ENCODE measurements around the gene ACACA. TPM values are rescaled to one million over a fixed set of nuclear protein-coding genes. Genes with fewer than 3 reads are reported as not detected.
A peak's percentile ranks its signal among the peaks of the same experiment; 100 is the strongest.

ACACA gene
- polyA plus RNA-seq, 3 donors from 2014 or later: 3.3 to 7.0 (median 3.9) TPM

- H3K36me3 Mint-ChIP-seq: peaks cover 22 to 34% (median 28%) of the 10 kb centered on the region in 3 donors
- no peaks in the 10 kb centered on the region for H3K9me3 Mint-ChIP-seq
- DNase-seq: no peak
- H3K4me3 Mint-ChIP-seq: no peak overlapping the region
- no peaks in the 10 kb centered on the region for H3K4me1 Mint-ChIP-seq
- no peak overlapping the region for H3K27ac Mint-ChIP-seq
- H3K27me3 Mint-ChIP-seq (ENCODE audit: low read depth in 3 of 3): no peaks in the 10 kb centered on the region
These were observed 285.0 kb downstream of the ACACA start for GRCh38 chr17:37121616-37122015.

GRCh38 chr17:37118366-37119137 is 288.1 kb downstream of the ACACA start:
- Mint-ChIP-seq H3K27me3 (ENCODE audit: low read depth in 3 of 3) (peaks cover 0 to 3% (median 0%) of the 10 kb centered on the region in 3 donors), H3K36me3 (peaks cover 7 to 27% (median 19%) of the 10 kb centered on the region in 3 donors), H3K4me3 (no peak overlapping the region), H3K9me3 (no peaks in the 10 kb centered on the region), H3K27ac (peak overlapping the region in 1 of 6 donors; percentile 16), H3K4me1 (no peaks in the 10 kb centered on the region)
- no peak for DNase-seq

- Mint-ChIP-seq H3K27ac (no peak overlapping the region), H3K9me3 (no peaks in the 10 kb centered on the region), H3K4me3 (no peak overlapping the region), H3K4me1 (no peaks in the 10 kb centered on the region), H3K27me3 (ENCODE audit: low read depth in 3 of 3) (peaks cover 0 to 3% (median 0%) of the 10 kb centered on the region in 3 donors), H3K36me3 (peaks cover 12 to 28% (median 19%) of the 10 kb centered on the region in 3 donors)
- DNase-seq: no peak
These were observed 289.1 kb downstream of the ACACA start for GRCh38 chr17:37117373-37118142.

GRCh38 chr17:37116671-37117185 is 289.9 kb downstream of the ACACA start:
- Mint-ChIP-seq H3K4me3 (no peak overlapping the region), H3K9me3 (no peaks in the 10 kb centered on the region), H3K27ac (no peak overlapping the region), H3K27me3 (ENCODE audit: low read depth in 3 of 3) (peaks cover 0 to 3% (median 0%) of the 10 kb centered on the region in 3 donors), H3K4me1 (no peaks in the 10 kb centered on the region), H3K36me3 (peaks cover 15 to 36% (median 28%) of the 10 kb centered on the region in 3 donors)
- no peak for DNase-seq

GRCh38 chr17:37111329-37111728 is 295.3 kb downstream of the ACACA start:
- peaks cover 15 to 54% (median 46%) of the 10 kb centered on the region in 3 donors for H3K36me3 Mint-ChIP-seq
- no peaks in the 10 kb centered on the region for H3K9me3 Mint-ChIP-seq
- H3K27me3 Mint-ChIP-seq (ENCODE audit: low read depth in 3 of 3): peaks cover 0 to 3% (median 0%) of the 10 kb centered on the region in 3 donors

GRCh38 chr17:37110746-37111145 is 295.9 kb downstream of the ACACA start:
- no peak for DNase-seq
- Mint-ChIP-seq H3K36me3 (peaks cover 15 to 54% (median 46%) of the 10 kb centered on the region in 3 donors), H3K4me3 (no peak overlapping the region), H3K27me3 (ENCODE audit: low read depth in 3 of 3) (peaks cover 0 to 3% (median 0%) of the 10 kb centered on the region in 3 donors), H3K27ac (peak overlapping the region in 1 of 6 donors; percentile 23), H3K9me3 (no peaks in the 10 kb centered on the region), H3K4me1 (no peaks in the 10 kb centered on the region)

More at GRCh38 chr17:37111329-37111728, 295.3 kb downstream of the ACACA start:
- H3K27ac Mint-ChIP-seq: peak overlapping the region in 2 of 6 donors; percentile 11 to 26
- no peak overlapping the region for H3K4me3 Mint-ChIP-seq
- no peaks in the 10 kb centered on the region for H3K4me1 Mint-ChIP-seq
- no peak for DNase-seq

GRCh38 chr17:37109731-37110710 is 296.6 kb downstream of the ACACA start:
- Mint-ChIP-seq H3K4me3 (no peak overlapping the region), H3K9me3 (no peaks in the 10 kb centered on the region), H3K27me3 (ENCODE audit: low read depth in 3 of 3) (peaks cover 0 to 3% (median 0%) of the 10 kb centered on the region in 3 donors), H3K36me3 (peaks cover 15 to 48% (median 46%) of the 10 kb centered on the region in 3 donors), H3K4me1 (no peaks in the 10 kb centered on the region), H3K27ac (peak overlapping the region in 1 of 6 donors; percentile 23)
- no peak for DNase-seq

- Mint-ChIP-seq H3K4me3 (no peak overlapping the region), H3K36me3 (peaks cover 15 to 46% (median 45%) of the 10 kb centered on the region in 3 donors), H3K27ac (no peak overlapping the region)
These were observed 297.5 kb downstream of the ACACA start for GRCh38 chr17:37109106-37109505.

GRCh38 chr17:37107406-37108083 is 299.1 kb downstream of the ACACA start:
- Mint-ChIP-seq H3K36me3 (peaks cover 10 to 41% (median 39%) of the 10 kb centered on the region in 3 donors), H3K27me3 (ENCODE audit: low read depth in 3 of 3) (peaks cover 0 to 2% (median 0%) of the 10 kb centered on the region in 3 donors), H3K27ac (peak overlapping the region in 1 of 6 donors; percentile 40), H3K4me3 (no peak overlapping the region), H3K9me3 (no peaks in the 10 kb centered on the region), H3K4me1 (no peaks in the 10 kb centered on the region)
- no peak for DNase-seq

More at GRCh38 chr17:37109106-37109505, 297.5 kb downstream of the ACACA start:
- H3K9me3 Mint-ChIP-seq: no peaks in the 10 kb centered on the region
- H3K27me3 Mint-ChIP-seq (ENCODE audit: low read depth in 3 of 3): no peaks in the 10 kb centered on the region
- DNase-seq: no peak
- H3K4me1 Mint-ChIP-seq: no peaks in the 10 kb centered on the region

- DNase-seq: no peak
- no peak overlapping the region for H3K27ac Mint-ChIP-seq
- peaks cover 2 to 28% (median 26%) of the 10 kb centered on the region in 3 donors for H3K36me3 Mint-ChIP-seq
- H3K9me3 Mint-ChIP-seq: no peaks in the 10 kb centered on the region
- no peak overlapping the region for H3K4me3 Mint-ChIP-seq
- no peaks in the 10 kb centered on the region for H3K4me1 Mint-ChIP-seq
- H3K27me3 Mint-ChIP-seq (ENCODE audit: low read depth in 3 of 3): peaks cover 0 to 2% (median 0%) of the 10 kb centered on the region in 3 donors
These were observed 300.6 kb downstream of the ACACA start for GRCh38 chr17:37106049-37106448.

- no peak overlapping the region for H3K4me3 Mint-ChIP-seq
- no peak for DNase-seq
- peaks cover 0 to 2% (median 0%) of the 10 kb centered on the region in 3 donors for H3K27me3 Mint-ChIP-seq (ENCODE audit: low read depth in 3 of 3)
- H3K27ac Mint-ChIP-seq: no peak overlapping the region
- H3K9me3 Mint-ChIP-seq: no peaks in the 10 kb centered on the region
- peaks cover 3 to 12% (median 6%) of the 10 kb centered on the region in 3 donors for H3K36me3 Mint-ChIP-seq
- H3K4me1 Mint-ChIP-seq: no peaks in the 10 kb centered on the region
These were observed 303.4 kb downstream of the ACACA start for GRCh38 chr17:37103231-37103630.

GRCh38 chr17:37101306-37101705 is 305.3 kb downstream of the ACACA start:
- Mint-ChIP-seq H3K36me3 (peaks cover 13 to 17% (median 15%) of the 10 kb centered on the region in 3 donors), H3K27me3 (ENCODE audit: low read depth in 3 of 3) (peaks cover 0 to 2% (median 0%) of the 10 kb centered on the region in 3 donors), H3K9me3 (no peaks in the 10 kb centered on the region), H3K4me1 (peaks cover 0 to 1% of the 10 kb centered on the region in 2 donors), H3K4me3 (no peak overlapping the region), H3K27ac (no peak overlapping the region)
- no peak for DNase-seq
